ENCODE measurements around the gene MSGN1.

GRCh38 chr2:17850151-17850550 is 33.9 kb downstream of the MSGN1 start:
- TF ChIP-seq, protein P1, sequence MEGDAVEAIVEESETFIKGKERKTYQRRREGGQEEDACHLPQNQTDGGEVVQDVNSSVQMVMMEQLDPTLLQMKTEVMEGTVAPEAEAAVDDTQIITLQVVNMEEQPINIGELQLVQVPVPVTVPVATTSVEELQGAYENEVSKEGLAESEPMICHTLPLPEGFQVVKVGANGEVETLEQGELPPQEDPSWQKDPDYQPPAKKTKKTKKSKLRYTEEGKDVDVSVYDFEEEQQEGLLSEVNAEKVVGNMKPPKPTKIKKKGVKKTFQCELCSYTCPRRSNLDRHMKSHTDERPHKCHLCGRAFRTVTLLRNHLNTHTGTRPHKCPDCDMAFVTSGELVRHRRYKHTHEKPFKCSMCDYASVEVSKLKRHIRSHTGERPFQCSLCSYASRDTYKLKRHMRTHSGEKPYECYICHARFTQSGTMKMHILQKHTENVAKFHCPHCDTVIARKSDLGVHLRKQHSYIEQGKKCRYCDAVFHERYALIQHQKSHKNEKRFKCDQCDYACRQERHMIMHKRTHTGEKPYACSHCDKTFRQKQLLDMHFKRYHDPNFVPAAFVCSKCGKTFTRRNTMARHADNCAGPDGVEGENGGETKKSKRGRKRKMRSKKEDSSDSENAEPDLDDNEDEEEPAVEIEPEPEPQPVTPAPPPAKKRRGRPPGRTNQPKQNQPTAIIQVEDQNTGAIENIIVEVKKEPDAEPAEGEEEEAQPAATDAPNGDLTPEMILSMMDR (IDR thresholded peaks at IDR 0.05): no peak
- TF ChIP-seq POLR2A (IDR thresholded peaks at IDR 0.05) (no peak), POLR2AphosphoS5 (IDR thresholded peaks at IDR 0.05) (no peak)

All from prostate gland (tissue), 2 donors.